CMK (cell line): Measurements from ENCODE around the gene IQSEC1.

Experiments
- DNase-seq: peaks from one replicate; pipeline ENCODE4 v3.0.0-alpha.2; 2010; ENCODE audit warnings: low read depth

IQSEC1 gene

GRCh38 chr3:12985148-12985547 is 88.1 kb downstream of the IQSEC1 start:
- no peak for DNase-seq

- no peak for DNase-seq
These were observed 89.0 kb downstream of the IQSEC1 start for GRCh38 chr3:12984023-12984823.

GRCh38 chr3:12983319-12983718 is 89.9 kb downstream of the IQSEC1 start:
- no peak for DNase-seq

GRCh38 chr3:12982619-12983101 is 90.6 kb downstream of the IQSEC1 start:
- no peak for DNase-seq

- DNase-seq = no peak
These were observed 91.6 kb downstream of the IQSEC1 start for GRCh38 chr3:12981306-12982275.

- DNase-seq = no peak
These were observed 92.5 kb downstream of the IQSEC1 start for GRCh38 chr3:12980596-12981290.

- no peak for DNase-seq
These were observed 93.2 kb downstream of the IQSEC1 start for GRCh38 chr3:12979947-12980487.

- no peak for DNase-seq
These were observed 93.9 kb downstream of the IQSEC1 start for GRCh38 chr3:12979151-12979946.

GRCh38 chr3:12978682-12979081 is 94.5 kb downstream of the IQSEC1 start:
- no peak for DNase-seq

- DNase-seq = no peak
These were observed 96.0 kb downstream of the IQSEC1 start for GRCh38 chr3:12977117-12977808.

GRCh38 chr3:12975748-12976522 is 97.3 kb downstream of the IQSEC1 start:
- DNase-seq = no peak

GRCh38 chr3:12974819-12975218 is 98.4 kb downstream of the IQSEC1 start:
- no peak for DNase-seq

GRCh38 chr3:12974334-12974733 is 98.9 kb downstream of the IQSEC1 start:
- DNase-seq = no peak

GRCh38 chr3:12973827-12974226 is 99.4 kb downstream of the IQSEC1 start:
- DNase-seq = no peak

GRCh38 chr3:12972781-12973702 is 100.2 kb downstream of the IQSEC1 start:
- no peak for DNase-seq

- no peak for DNase-seq
These were observed 101.2 kb downstream of the IQSEC1 start for GRCh38 chr3:12972043-12972442.

- DNase-seq = no peak
These were observed 102.5 kb downstream of the IQSEC1 start for GRCh38 chr3:12970684-12971083.

- DNase-seq = no peak
These were observed 103.7 kb downstream of the IQSEC1 start for GRCh38 chr3:12969486-12969885.

GRCh38 chr3:12968541-12968940 is 104.7 kb downstream of the IQSEC1 start:
- no peak for DNase-seq
